HG02678 (cell line): ENCODE measurements around the gene PLA2G2A.

Experiments
- ATAC-seq: cut with Tn5 transposase; IDR thresholded peaks from one replicate; pipeline ENCODE4 v1.9.1; 2021; ENCODE audit warnings: mild to moderate bottlenecking, moderate library complexity; ENCODE audit not compliant: unreplicated experiment

The PLA2G2A gene

GRCh38 chr1:19974822-19975416 lies 4.5 kb downstream of the PLA2G2A start:
- ATAC-seq: no peak

DNA sequence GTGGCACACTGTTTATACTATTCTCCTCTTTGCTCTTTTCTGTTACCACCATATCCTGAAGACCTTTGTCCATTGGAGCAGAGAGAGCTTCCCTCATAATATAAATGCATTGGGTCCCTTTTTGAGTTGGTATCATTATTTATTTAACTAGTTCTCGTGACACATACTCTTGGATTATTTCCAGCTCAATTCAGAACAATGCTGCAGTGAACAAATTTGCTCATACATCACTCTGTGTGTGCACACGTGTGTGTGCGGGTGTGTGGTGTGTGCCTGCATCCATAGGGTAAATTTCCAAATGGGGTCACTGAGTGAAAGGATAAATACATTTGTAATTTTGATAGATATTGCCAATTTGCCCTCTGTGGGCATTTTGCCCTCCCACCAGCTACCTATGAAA lies 5.8 kb downstream of the PLA2G2A start:
- ATAC-seq: no peak

- no peak for ATAC-seq
Measured at GRCh38 chr1:19971664-19972063, 7.8 kb downstream of the PLA2G2A start.

GRCh38 chr1:19969898-19970660 lies 9.3 kb downstream of the PLA2G2A start:
- ATAC-seq: no peak

DNA sequence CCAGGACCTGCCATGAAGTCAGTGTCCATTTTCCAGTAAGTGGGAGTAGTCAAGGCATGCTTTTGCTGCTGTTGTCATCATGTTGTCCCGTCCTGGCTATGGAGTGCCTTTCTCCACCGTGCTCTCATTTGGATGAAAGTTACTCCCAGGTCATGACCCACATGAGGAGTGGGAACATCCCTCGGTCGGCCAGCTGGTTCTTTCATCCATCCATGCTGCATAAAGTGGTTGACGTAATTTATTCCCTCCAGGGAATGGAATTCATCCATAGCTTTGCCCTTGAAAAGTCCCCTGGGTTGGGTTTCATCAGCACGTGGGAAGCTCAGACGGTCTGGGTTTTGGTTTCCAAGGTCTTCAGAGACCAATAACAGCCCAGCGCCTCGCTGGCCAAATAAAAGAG lies 11.6 kb downstream of the PLA2G2A start:
- ATAC-seq: no peak

- no peak for ATAC-seq
Measured at GRCh38 chr1:19964542-19964941, 14.9 kb downstream of the PLA2G2A start.

DNA sequence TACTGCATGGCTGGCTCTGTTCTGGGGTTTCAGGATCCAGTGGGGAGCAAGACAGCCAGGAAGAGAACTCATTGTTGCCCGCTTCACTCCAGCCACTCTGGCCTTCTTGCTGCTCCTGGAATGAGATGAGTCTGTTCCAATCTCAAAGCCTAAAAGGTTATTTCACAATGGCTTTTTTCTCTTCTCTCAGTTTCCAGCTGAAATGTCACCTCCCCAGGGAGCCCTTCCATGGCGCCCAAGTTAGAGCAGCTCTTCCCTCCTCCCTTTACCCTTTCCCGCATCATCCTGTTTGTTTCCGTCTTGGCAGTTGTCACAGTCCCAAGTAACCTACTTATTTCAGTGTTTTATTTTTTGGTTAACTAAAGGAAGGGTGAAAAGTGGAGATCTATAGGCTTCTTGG lies 15.8 kb downstream of the PLA2G2A start:
- ATAC-seq: no peak

- no peak for ATAC-seq
Measured at GRCh38 chr1:19960591-19960990, 18.8 kb downstream of the PLA2G2A start.

DNA sequence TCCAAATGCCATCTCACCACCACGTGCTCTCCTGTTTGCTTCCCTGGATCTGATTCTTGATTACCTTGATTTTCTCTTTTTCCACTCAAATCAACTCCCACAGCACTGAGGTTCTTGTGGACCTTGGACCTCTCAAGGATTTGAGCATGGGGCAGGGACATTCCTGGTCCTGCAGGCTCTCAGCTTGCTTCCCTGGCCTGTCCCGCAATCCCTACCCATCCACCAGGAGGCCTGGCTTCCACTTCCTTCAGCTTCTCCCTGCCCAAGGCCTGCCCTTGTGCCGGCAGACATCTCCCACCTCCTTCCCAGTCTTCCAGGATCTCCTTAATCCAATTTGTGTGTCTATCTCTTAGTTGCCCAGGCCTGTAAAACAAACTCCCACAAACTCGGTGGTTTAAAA lies 21.6 kb downstream of the PLA2G2A start:
- no peak for ATAC-seq

DNA sequence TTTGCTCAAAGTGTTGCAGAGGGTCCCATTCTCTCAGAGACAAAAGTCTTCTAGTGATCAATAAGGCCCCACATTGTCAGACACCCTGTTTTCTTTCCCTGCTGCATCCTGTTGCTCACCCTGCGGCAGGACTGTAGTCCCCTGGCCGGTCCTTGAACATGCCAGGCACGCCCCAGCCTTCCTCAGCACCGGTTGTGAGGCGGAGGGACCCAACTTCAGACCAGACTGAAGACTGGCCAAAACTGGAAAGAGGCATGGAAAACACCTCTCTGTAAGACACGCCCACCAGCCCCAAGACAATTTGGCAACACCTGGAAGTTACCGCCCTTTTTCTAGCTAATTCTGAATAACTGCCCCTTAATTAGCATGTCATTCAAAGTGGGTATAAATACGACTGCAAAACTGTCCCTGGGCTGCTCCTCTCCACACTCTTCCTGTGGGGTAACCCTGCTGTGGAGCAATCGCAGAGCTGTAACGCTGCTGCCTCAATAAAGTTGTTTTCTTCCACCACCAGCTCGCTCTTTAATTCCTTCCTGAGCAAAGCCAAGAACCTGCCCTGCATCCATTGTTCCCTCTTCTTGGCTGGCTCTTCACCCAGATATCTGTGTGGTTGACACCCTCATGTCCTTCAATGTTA lies 23.8 kb downstream of the PLA2G2A start:
- no peak for ATAC-seq

DNA sequence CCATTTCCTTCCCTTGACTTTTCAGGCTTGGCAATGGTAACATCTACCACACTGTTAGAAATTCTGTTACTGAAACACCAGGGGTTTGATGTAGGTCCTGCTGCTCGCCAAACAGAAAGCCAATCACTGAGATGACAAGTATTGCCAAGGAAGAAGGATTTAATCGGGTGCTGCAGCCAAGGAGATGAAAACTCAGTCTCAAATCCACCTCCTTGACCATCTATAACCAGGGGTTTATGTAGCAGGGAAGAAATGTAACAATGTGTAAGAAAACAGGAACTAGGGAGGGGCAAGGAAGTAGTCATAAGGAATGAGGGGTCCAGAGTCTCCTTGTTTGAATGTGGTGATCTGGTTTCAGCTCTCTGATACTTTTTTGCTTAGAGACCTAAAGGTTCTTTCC lies 25.4 kb downstream of the PLA2G2A start:
- no peak for ATAC-seq

DNA sequence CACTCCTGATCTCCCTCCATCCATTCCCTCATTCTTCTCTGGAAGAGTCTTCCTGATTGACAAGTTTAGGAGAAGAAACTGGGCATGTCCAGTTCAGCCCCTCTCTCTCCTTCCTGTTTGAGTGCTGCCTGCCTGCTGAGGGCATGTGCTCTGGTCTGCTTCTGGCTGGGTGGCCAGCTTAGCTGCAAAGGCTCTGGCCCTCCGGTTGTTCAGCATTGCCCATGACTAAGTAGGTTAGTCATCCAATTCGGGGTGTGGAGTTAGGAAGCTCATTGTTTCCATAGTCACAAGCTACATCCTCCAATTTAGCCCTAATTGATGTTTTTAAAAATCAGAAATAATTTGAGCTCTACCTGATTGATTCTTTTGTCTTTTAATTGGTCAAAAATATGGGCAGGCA lies 30.4 kb downstream of the PLA2G2A start:
- no peak for ATAC-seq

- ATAC-seq: no peak
Measured at GRCh38 chr1:19946971-19947370, 32.4 kb downstream of the PLA2G2A start.

DNA sequence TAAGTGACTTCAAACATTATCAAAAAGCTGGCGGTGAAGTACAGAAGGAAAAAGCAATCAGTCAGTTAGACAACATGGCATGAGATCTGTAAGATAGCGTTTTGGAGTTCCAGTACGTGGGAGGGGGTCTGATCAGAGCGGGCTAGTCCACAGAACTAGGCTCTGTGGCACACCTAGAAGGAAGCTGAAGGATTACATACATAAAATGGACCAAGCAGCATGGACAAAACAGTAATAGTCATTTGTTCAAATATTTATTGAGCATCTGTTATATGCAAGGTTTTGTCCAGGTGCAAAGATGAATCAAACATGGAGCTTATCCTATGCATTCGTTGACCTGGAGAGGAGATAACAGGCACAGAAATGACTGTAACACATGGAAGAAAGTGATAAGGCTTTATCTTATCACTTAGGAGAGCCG lies 33.1 kb downstream of the PLA2G2A start:
- no peak for ATAC-seq

GRCh38 chr1:19945914-19946313 lies 33.5 kb downstream of the PLA2G2A start:
- no peak for ATAC-seq

DNA sequence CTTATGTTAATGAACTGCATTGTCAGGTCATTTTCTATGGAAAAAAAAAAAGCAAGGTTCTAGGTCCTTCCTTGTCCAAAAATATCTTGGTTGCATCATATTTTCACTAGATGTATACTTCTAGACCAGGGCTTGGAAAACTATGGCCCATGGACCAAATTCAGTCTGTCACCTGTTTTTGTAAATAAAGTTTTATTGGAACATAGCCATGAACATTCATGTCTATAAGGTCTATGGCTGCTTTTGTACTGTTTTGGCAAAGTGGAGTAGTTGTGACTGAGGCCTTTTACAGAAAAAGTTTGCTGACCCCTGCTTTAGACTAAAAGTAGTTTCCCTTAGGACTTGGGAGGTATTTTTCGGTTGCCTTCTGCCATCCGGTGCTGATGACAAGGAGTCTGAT lies 36.8 kb downstream of the PLA2G2A start:
- no peak for ATAC-seq

- no peak for ATAC-seq
Measured at GRCh38 chr1:19942088-19942487, 37.3 kb downstream of the PLA2G2A start.

DNA sequence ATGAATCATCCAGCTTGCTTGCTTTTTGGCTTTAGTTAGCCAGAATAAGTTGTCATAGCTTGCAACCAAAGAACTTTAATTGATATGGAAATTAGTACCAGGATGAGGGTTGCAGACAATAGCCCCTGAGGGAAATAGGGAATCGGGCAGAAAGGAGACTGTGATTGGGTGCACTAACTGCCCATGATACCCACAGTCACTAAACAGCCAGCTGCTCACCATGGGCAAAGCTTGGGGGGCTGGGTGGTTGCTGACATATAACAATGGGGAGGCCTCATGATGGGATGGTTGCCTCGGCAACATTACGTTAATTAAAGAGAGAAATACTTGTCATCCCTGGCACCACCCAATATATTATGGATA lies 38.2 kb downstream of the PLA2G2A start:
- no peak for ATAC-seq

DNA sequence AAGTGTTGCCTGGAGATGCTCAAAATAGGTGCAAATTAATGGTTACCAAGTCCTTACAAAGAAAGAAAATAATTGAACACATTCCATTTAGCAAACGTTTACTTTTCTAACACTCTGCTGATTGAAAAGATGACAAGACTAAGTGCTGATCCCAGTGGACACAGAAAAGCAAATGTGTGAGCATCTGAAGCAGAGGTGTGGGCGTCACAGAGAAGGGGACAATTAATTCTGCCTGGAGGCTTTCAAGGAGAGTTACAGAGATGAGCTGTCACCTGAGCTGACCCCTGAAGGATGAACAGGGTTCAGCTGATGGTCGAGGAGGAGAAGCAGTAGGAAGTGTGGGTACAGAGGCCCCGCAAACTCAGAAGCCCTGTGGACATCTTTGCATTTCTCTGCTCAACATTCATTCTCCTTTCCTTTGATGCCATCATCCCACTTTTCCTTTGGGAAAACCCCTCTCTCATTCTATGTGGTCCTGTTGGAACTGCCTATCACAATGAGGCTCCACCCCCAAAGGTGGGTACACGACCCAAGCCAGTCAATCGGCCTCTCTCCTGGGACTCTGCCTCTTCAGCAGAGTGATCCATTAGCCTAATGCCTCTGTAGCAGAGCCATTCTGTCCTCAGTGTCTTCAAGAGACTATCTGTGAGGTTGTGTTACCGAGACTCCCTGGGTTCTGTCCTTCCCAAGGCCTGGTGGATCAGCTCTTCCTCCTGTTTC lies 38.8 kb downstream of the PLA2G2A start:
- no peak for ATAC-seq

DNA sequence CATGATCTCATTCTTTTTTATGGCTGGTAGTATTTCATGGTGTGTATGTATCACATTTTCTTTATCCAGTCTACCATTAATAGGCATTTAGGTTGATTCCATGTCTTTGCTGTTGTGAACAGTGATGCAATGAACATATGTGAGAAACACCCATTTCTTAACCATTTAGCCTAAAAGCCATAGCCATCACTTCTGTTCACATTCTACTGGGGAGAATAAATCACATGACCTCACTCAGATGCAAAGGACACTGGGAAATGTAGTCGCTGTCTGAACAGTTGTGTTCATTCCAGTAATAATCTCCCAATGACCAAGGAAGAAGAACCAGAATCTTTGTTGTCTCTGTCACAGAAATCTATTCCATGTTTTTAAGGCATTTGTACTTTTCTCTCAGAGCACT lies 40.9 kb downstream of the PLA2G2A start:
- no peak for ATAC-seq

DNA sequence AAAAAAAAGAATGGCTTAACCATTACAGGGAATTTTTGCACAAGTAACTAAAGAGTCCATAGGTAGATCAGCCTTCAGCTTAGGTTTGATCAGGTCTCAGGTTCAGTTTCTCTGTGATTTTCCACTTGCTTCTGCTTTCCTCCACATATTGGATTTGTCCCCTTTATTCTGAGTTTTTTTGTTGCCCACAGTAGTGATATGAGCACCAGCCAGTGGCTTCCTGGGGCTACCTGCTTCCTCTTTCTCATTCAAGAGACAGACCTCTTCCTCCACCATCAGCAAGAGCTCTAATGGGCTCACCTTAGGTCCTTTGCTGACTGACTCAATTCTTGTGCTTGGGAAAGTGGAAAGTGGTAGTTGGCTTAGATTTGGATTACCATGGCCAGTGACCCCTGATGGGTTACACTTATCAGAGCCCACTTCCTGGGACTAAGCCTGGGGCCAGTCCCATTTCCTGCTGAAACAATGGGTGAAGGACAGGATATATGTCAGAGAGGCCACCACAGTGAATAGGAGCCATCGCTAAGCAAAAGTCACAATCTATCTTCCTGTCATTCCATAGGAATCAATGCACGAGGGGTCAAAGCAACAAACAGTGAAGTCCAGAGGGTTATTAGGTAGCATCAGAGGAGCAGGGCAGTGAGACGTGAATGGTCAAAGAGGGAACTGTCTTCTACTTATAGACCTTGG lies 43.2 kb downstream of the PLA2G2A start:
- no peak for ATAC-seq
